Caco-2 (cell line): ENCODE data around the gene ATG7. TPM values are rescaled to one million over a fixed set of nuclear protein-coding genes. Genes with fewer than 3 reads are reported as not detected.
A peak's percentile ranks its signal among the peaks of the same experiment; 100 is the strongest.

Experiments used
- BruUV-seq: library from RNA; stranded (reverse); fragments of 400-500 nt; replicated peaks from 2 replicates; lab custom pipeline; 2021; lab: Mats Ljungman, UMichigan
- CTCF ChIA-PET: fragments of 300-600 bp; sonication (Branson Sonifier 250); formaldehyde crosslinking; loops from one replicate; lab custom pipeline; 2022; ENCODE audit warnings: antibody characterized with exemption; lab: Charles Lee
- POLR2A ChIA-PET: fragments of 300-600 bp; sonication (Branson Sonifier 250); formaldehyde crosslinking; loops from one replicate; lab custom pipeline; 2022; ENCODE audit warnings: antibody characterized with exemption; lab: Charles Lee
- DNase-seq, 2 experiments: peaks; one replicate each; pipeline versions ENCODE4 v3.0.0 to v3.0.0-alpha.2; 2020 to 2022
- H3K27me3 ChIP-seq: replicated peaks from 2 replicates; pipeline ENCODE4 v1.6.0; 2011; ENCODE audit warnings: low read length; ENCODE audit not compliant: control insufficient read depth, insufficient read depth
- H3K36me3 ChIP-seq: 2 replicates; pipeline ENCODE4 v1.5.1; 2011; ENCODE audit warnings: low read length; ENCODE audit not compliant: control insufficient read depth, insufficient read depth
- H3K4me1 ChIP-seq: fragments of 250-450 bp; sonication (Bioruptor Pico); 2 replicates; pipeline ENCODE4 v1.5.1; 2020; ENCODE audit warnings: mild to moderate bottlenecking
- H3K4me3 ChIP-seq: 2 replicates; pipeline ENCODE4 v1.5.1; 2011; ENCODE audit warnings: low read depth, mild to moderate bottlenecking, control low read depth, low read length
- H3K9me3 ChIP-seq: fragments of 250-450 bp; sonication (Bioruptor Pico); 2 replicates; pipeline ENCODE4 v1.5.1; 2020; ENCODE audit warnings: mild to moderate bottlenecking, moderate library complexity
- H3K27ac Mint-ChIP-seq: one replicate; pipeline ENCODE4 v1.8.0; 2022; ENCODE audit warnings: mixed read lengths; ENCODE audit not compliant: unreplicated experiment
- H3K27me3 Mint-ChIP-seq: one replicate; pipeline ENCODE4 v1.8.0; 2022; ENCODE audit warnings: mixed read lengths; ENCODE audit not compliant: insufficient read depth, unreplicated experiment
- H3K36me3 Mint-ChIP-seq: one replicate; pipeline ENCODE4 v1.8.0; 2022; ENCODE audit warnings: mild to moderate bottlenecking, mixed read lengths; ENCODE audit not compliant: insufficient read depth, unreplicated experiment
- H3K4me1 Mint-ChIP-seq: one replicate; pipeline ENCODE4 v1.8.0; 2022; ENCODE audit warnings: low read depth, mixed read lengths; ENCODE audit not compliant: unreplicated experiment
- H3K4me3 Mint-ChIP-seq: one replicate; pipeline ENCODE4 v1.8.0; 2022; ENCODE audit warnings: mild to moderate bottlenecking, moderate library complexity, mixed read lengths; ENCODE audit not compliant: unreplicated experiment
- H3K9me3 Mint-ChIP-seq: one replicate; pipeline ENCODE4 v1.8.0; 2022; ENCODE audit warnings: mixed read lengths; ENCODE audit not compliant: unreplicated experiment
- CTCF ChIP-seq, 2 experiments: fragments of 200-600 bp in 1 of 2; IDR thresholded peaks; 1 replicate in 1 of 2; 2 replicates in 1 of 2; pipeline versions ENCODE4 v1.5.1 to v1.8.0; 2011 to 2022; ENCODE audit warnings: antibody characterized with exemption in 1 of 2, control low read depth in 1 of 2, inconsistent platforms in 1 of 2, low read depth in 1 of 2, low read length in 1 of 2, mild to moderate bottlenecking in 1 of 2, moderate library complexity in 1 of 2; ENCODE audit not compliant: insufficient read depth in 1 of 2, severe bottlenecking in 1 of 2, unreplicated experiment in 1 of 2
- intact Hi-C: fragments of 100-400 bp; cut with micrococcal nuclease; formaldehyde crosslinking; loops from one replicate; pipeline ENCODE4 v1.10.0; 2022; ENCODE audit not compliant: unreplicated experiment
- total RNA-seq: library from RNA; stranded (reverse); gene quantifications from 2 replicates; pipeline ENCODE4 v1.2.3, GENCODE V29; 2022

ATG7 gene
- total RNA-seq, 1 experiment from 2014 or later, result 24.4 TPM

GRCh38 chr3:11260460-11260859 is 11.7 kb upstream of the ATG7 start:
- H3K27me3 Mint-ChIP-seq, result no peaks in the 10 kb centered on the region
- Histone ChIP-seq H3K36me3 (no peaks in the 10 kb centered on the region), H3K27me3 (no peaks in the 10 kb centered on the region), H3K4me3 (no peak overlapping the region), H3K4me1 (no peaks in the 10 kb centered on the region), H3K9me3 (no peaks in the 10 kb centered on the region)
- DNase-seq, result no peak
- peaks cover 8% of the 10 kb centered on the region for H3K36me3 Mint-ChIP-seq
- TF ChIP-seq CTCF (IDR thresholded peaks at IDR 0.05; ENCODE audit: insufficient read depth in 1 of 2, low read depth in 1 of 2, low read length in 1 of 2, severe bottlenecking in 1 of 2, unreplicated experiment in 1 of 2), result no peak
- intact Hi-C loops, result no loop called here
- no peak overlapping the region for H3K4me3 Mint-ChIP-seq
- no TSS peak for BruUV-seq
- ChIA-PET POLR2A (no interaction called here), CTCF (no interaction called here)
- H3K9me3 Mint-ChIP-seq, result no peaks in the 10 kb centered on the region
- peaks cover 9% of the 10 kb centered on the region for H3K4me1 Mint-ChIP-seq
- H3K27ac Mint-ChIP-seq, result no peak overlapping the region

- Mint-ChIP-seq H3K27ac (no peak overlapping the region), H3K36me3 (peaks cover 7% of the 10 kb centered on the region), H3K27me3 (peaks cover 5% of the 10 kb centered on the region), H3K9me3 (no peaks in the 10 kb centered on the region), H3K4me1 (peaks cover 10% of the 10 kb centered on the region), H3K4me3 (no peak overlapping the region)
- intact Hi-C loops, result no loop called here
- Histone ChIP-seq H3K4me3 (no peak overlapping the region), H3K4me1 (peaks cover 4% of the 10 kb centered on the region; the same call in 1 of the 2 replicates), H3K27me3 (no peaks in the 10 kb centered on the region), H3K9me3 (no peaks in the 10 kb centered on the region), H3K36me3 (no peaks in the 10 kb centered on the region)
- no TSS peak for BruUV-seq
- ChIA-PET POLR2A (no interaction called here), CTCF (no interaction called here)
- no peak for TF ChIP-seq CTCF (IDR thresholded peaks at IDR 0.05; ENCODE audit: insufficient read depth in 1 of 2, low read depth in 1 of 2, low read length in 1 of 2, severe bottlenecking in 1 of 2, unreplicated experiment in 1 of 2)
- no peak for DNase-seq
Observed at GRCh38 chr3:11269007-11269406, 3.2 kb upstream of the ATG7 start.

- TF ChIP-seq CTCF (IDR thresholded peaks at IDR 0.05; ENCODE audit: insufficient read depth in 1 of 2, low read depth in 1 of 2, low read length in 1 of 2, severe bottlenecking in 1 of 2, unreplicated experiment in 1 of 2), result no peak
- BruUV-seq, result no TSS peak
- peaks cover 12% of the 10 kb centered on the region for H3K4me1 Mint-ChIP-seq
- H3K9me3 Mint-ChIP-seq, result peaks cover 12% of the 10 kb centered on the region
- no peak for DNase-seq
- H3K4me3 Mint-ChIP-seq, result peak overlapping the region; percentile 91
- POLR2A ChIA-PET, result interaction anchor here (1.2 kb wide), 1 partner anchor 14 kb away, joined by 3 read pairs; no protein-coding TSS in a partner anchor
- peaks cover 11% of the 10 kb centered on the region for H3K36me3 Mint-ChIP-seq
- Histone ChIP-seq H3K4me3 (peak overlapping the region; percentile 89), H3K36me3 (no peaks in the 10 kb centered on the region), H3K9me3 (no peaks in the 10 kb centered on the region), H3K27me3 (no peaks in the 10 kb centered on the region), H3K4me1 (peaks cover 4% of the 10 kb centered on the region; the same call in 1 of the 2 replicates)
- CTCF ChIA-PET, result no interaction called here
- intact Hi-C loops, result loop anchor here (1.0 kb wide), 1 partner anchor 42 kb away; no protein-coding TSS in a partner anchor
- peak overlapping the region; percentile 93 for H3K27ac Mint-ChIP-seq
- no peaks in the 10 kb centered on the region for H3K27me3 Mint-ChIP-seq
Observed at GRCh38 chr3:11272906-11273574, 843 bp downstream of the ATG7 start.
